ENCODE data around the gene TMEM255A. TPM values are rescaled to one million over a fixed set of nuclear protein-coding genes. Genes with fewer than 3 reads are reported as not detected.
A peak's percentile ranks its signal among the peaks of the same experiment; 100 is the strongest.

TMEM255A gene
- polyA plus RNA-seq, 1 donor (not counting 4 experiments of a cell fraction or from before 2014, with no cell fraction given) = 0.03 TPM

GRCh38 chrX:120309873-120310705 lies 1.2 kb downstream of the TMEM255A start:
- H3K9me1 ChIP-seq (ENCODE audit: control insufficient read depth, extremely low read depth, insufficient read depth, low read length) = no peaks in the 10 kb centered on the region
- peak overlapping the region in 2 of 3 experiments; percentile 54 to 63 for H3K4me3 ChIP-seq (ENCODE audit: control insufficient read depth in 2 of 3, extremely low read depth in 1 of 3, insufficient read depth in 2 of 3, low read depth in 1 of 3, low read length in 3 of 3)
- no peaks in the 10 kb centered on the region for H3K36me3 ChIP-seq (ENCODE audit: control insufficient read depth in 2 of 2, extremely low read depth in 1 of 2, insufficient read depth in 2 of 2, low read length in 2 of 2)
- peak; percentile 2 for DNase-seq (ENCODE audit: low read depth, low spot score)
- peaks cover 3% of the 10 kb centered on the region for H3K9me3 ChIP-seq (ENCODE audit: control insufficient read depth, low read depth, low read length)
- peaks cover 9% of the 10 kb centered on the region for H3K4me1 ChIP-seq (ENCODE audit: control insufficient read depth, extremely low read depth, insufficient read depth, low read length)
- H3K79me2 ChIP-seq (ENCODE audit: control insufficient read depth, insufficient read depth, low read length) = no peaks in the 10 kb centered on the region
- dilution Hi-C loops (cut with MboI; ENCODE audit: extremely low pct_ligation_motif_present, low sequenced_read_pairs) = no loop called here
- no peaks in the 10 kb centered on the region for H4K20me1 ChIP-seq (ENCODE audit: control insufficient read depth, extremely low read depth, insufficient read depth, low read length)
- peak overlapping the region; percentile 13 for H2AFZ ChIP-seq (ENCODE audit: control insufficient read depth, low read length)
- TF ChIP-seq EZH2 (IDR thresholded peaks at IDR 0.05; ENCODE audit: low read length) = no peak
- TF ChIP-seq CTCF (optimal IDR thresholded peaks at IDR 0.05 in 1 of 3, IDR thresholded peaks at IDR 0.05 in 1 of 3, conservative IDR thresholded peaks at IDR 0.05 in 1 of 3; ENCODE audit: extremely low read depth in 1 of 3, insufficient read depth in 2 of 3, low read length in 3 of 3) = no peak
- FAIRE-seq = no peak
- peaks cover 27% of the 10 kb centered on the region for H3K27me3 ChIP-seq (ENCODE audit: control insufficient read depth, extremely low read depth, insufficient read depth, low read length)
- H3K4me2 ChIP-seq (ENCODE audit: control insufficient read depth, extremely low read depth, insufficient read depth, low read depth, low read length) = peak overlapping the region; percentile 89
- H3K27ac ChIP-seq (ENCODE audit: control insufficient read depth, insufficient read depth, low read length) = no peak overlapping the region
- peak overlapping the region; percentile 47 for H3K9ac ChIP-seq (ENCODE audit: control insufficient read depth, extremely low read depth, insufficient read depth, low read length)

GRCh38 chrX:120308959-120309872 lies 2.0 kb downstream of the TMEM255A start:
- dilution Hi-C loops (cut with MboI; ENCODE audit: extremely low pct_ligation_motif_present, low sequenced_read_pairs) = no loop called here
- Histone ChIP-seq H3K36me3 (ENCODE audit: control insufficient read depth in 2 of 2, extremely low read depth in 1 of 2, insufficient read depth in 2 of 2, low read length in 2 of 2) (no peaks in the 10 kb centered on the region), H3K79me2 (ENCODE audit: control insufficient read depth, insufficient read depth, low read length) (no peaks in the 10 kb centered on the region), H3K4me3 (ENCODE audit: control insufficient read depth in 2 of 3, extremely low read depth in 1 of 3, insufficient read depth in 2 of 3, low read depth in 1 of 3, low read length in 3 of 3) (peak overlapping the region in 2 of 3 experiments; percentile 54 to 63), H2AFZ (ENCODE audit: control insufficient read depth, low read length) (peak overlapping the region; percentile 73), H3K27me3 (ENCODE audit: control insufficient read depth, extremely low read depth, insufficient read depth, low read length) (peaks cover 27% of the 10 kb centered on the region), H3K27ac (ENCODE audit: control insufficient read depth, insufficient read depth, low read length) (no peak overlapping the region), H3K9me3 (ENCODE audit: control insufficient read depth, low read depth, low read length) (peaks cover 3% of the 10 kb centered on the region), H3K4me2 (ENCODE audit: control insufficient read depth, extremely low read depth, insufficient read depth, low read depth, low read length) (peak overlapping the region; percentile 89), H3K9ac (ENCODE audit: control insufficient read depth, extremely low read depth, insufficient read depth, low read length) (peak overlapping the region; percentile 47), H3K9me1 (ENCODE audit: control insufficient read depth, extremely low read depth, insufficient read depth, low read length) (no peaks in the 10 kb centered on the region), H3K4me1 (ENCODE audit: control insufficient read depth, extremely low read depth, insufficient read depth, low read length) (peaks cover 9% of the 10 kb centered on the region), H4K20me1 (ENCODE audit: control insufficient read depth, extremely low read depth, insufficient read depth, low read length) (no peaks in the 10 kb centered on the region)
- TF ChIP-seq EZH2 (IDR thresholded peaks at IDR 0.05; ENCODE audit: low read length) (no peak), CTCF (optimal IDR thresholded peaks at IDR 0.05 in 1 of 3, IDR thresholded peaks at IDR 0.05 in 1 of 3, conservative IDR thresholded peaks at IDR 0.05 in 1 of 3; ENCODE audit: extremely low read depth in 1 of 3, insufficient read depth in 2 of 3, low read length in 3 of 3) (peak; percentile 61 to 85 (median 81))
- FAIRE-seq (no peak), DNase-seq (ENCODE audit: low read depth, low spot score) (peak; percentile 9)

Data from keratinocyte (primary cell).